Lung microvascular endothelial cell (primary cell): Measurements from ENCODE around the gene DOC2A. TPM values are rescaled to one million over a fixed set of nuclear protein-coding genes. Genes with fewer than 3 reads are reported as not detected.

ENCODE experiments used
- DNase-seq, 2 donors: peaks; one replicate each; pipeline versions ENCODE4 v3.0.0 to v3.0.0-alpha.2; 2010; ENCODE audit warnings: low read depth in 2 of 2
- total RNA-seq: library from RNA; depleted of rRNA; stranded (reverse); fragments of >200 nt; gene quantifications from 2 replicates; pipeline ENCODE4 v1.2.1, GENCODE V29; 2014

The DOC2A gene
- total RNA-seq, 1 donor from 2014 or later, result 0.20 TPM

DNA sequence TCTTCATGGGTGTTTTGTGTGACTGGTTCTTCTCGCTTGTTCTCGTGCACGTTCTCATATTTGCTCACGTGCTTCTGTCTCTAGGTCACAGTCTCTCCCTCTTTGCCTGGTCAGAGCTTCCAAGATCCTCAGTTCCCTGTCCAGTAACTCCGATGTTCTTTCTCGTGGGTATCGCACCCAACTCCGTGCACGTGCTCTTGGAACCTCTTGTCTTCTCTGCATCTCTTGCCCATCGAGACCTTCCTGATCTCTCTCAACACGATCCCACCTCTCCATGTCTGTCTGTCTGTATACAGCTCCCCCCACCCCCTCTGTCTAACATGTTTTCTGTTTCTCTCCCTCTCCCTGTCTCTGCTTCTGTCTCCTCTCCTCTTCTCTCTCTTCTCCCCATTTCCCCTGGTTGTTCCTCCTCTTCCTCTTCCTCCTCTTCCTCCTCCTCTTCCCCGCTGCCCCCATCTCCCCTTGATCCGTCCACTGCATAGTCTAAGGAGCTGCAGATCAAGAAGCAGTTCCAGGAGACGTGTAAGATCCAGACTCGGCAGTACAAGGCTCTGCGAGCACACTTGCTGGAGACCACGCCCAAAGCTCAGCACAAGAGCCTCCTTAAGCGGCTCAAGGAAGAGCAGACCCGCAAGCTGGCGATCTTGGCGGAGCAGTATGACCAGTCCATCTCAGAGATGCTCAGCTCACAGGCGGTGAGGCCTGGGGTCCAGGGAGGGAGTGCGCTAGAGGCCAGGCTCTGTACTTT is 21.5 kb downstream of the DOC2A start:
- no peak for DNase-seq

DNA sequence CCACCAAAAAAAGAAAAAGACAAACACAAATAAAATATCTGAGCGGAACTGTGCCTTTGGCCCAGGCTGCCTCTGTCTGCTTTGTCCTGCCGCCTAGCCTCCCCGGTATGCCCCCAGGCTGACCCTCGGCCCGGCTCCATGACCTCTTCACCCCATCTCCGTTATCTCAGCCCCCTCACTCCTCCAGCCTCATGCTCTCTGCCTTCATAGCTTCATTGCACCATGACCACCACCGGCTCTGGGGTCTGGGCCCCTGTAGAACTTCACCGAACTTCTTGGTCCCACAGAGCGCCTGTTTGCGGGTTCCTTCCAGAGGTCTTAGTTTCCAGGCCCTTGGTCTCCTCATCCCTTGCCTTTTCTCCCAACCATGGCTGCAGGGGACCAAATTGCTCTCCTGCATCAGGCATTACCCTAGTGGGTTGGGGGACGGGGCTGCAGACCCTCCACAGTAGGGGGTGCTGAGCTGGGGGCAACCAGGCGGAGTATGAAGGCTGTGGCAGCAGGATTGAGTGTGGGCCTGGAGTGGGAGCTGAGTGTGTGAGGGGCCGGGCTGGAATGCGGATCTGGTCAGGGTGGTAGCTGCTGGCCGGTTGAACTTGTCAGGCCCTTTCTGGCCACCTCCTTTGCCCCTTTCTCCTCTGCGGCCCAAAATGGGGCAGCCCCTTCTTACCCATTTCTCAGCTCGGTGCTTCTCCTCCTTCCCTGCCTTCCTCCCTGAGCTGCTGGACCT is 22.3 kb downstream of the DOC2A start:
- DNase-seq, result no peak

GRCh38 chr16:29987371-29988085 is 23.3 kb downstream of the DOC2A start:
- DNase-seq, result no peak

DNA sequence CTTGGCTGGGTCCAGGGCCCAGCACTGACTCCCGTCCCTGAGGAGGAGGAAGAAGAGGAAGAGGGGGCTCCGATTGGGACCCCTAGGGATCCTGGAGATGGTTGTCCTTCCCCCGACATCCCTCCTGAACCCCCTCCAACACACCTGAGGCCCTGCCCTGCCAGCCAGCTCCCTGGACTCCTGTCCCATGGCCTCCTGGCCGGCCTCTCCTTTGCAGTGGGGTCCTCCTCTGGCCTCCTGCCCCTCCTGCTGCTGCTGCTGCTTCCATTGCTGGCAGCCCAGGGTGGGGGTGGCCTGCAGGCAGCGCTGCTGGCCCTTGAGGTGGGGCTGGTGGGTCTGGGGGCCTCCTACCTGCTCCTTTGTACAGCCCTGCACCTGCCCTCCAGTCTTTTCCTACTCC is 23.9 kb downstream of the DOC2A start:
- no peak for DNase-seq

DNA sequence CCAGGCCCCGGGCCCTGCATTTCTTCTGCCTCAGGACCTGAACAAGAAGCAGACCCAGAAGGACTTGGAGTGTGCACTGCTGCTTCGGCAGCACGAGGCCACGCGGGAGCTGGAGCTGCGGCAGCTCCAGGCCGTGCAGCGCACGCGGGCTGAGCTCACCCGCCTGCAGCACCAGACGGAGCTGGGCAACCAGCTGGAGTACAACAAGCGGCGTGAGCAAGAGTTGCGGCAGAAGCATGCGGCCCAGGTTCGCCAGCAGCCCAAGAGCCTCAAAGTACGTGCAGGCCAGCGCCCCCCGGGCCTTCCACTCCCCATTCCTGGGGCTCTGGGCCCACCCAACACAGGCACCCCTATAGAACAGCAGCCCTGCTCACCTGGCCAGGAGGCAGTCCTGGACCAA is 24.6 kb downstream of the DOC2A start:
- no peak for DNase-seq

DNA sequence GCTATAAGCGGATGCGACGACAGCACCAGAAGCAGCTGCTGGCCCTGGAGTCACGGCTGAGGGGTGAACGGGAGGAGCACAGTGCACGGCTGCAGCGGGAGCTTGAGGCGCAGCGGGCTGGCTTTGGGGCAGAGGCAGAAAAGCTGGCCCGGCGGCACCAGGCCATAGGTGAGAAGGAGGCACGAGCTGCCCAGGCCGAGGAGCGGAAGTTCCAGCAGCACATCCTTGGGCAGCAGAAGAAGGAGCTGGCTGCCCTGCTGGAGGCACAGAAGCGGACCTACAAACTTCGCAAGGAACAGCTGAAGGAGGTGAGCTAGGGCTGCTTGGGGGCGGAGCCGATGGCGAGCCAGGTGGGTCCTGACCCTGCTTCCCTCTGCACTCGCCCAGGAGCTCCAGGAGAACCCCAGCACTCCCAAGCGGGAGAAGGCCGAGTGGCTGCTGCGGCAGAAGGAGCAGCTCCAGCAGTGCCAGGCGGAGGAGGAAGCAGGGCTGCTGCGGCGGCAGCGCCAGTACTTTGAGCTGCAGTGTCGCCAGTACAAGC is 25.5 kb downstream of the DOC2A start:
- DNase-seq, result no peak

DNA sequence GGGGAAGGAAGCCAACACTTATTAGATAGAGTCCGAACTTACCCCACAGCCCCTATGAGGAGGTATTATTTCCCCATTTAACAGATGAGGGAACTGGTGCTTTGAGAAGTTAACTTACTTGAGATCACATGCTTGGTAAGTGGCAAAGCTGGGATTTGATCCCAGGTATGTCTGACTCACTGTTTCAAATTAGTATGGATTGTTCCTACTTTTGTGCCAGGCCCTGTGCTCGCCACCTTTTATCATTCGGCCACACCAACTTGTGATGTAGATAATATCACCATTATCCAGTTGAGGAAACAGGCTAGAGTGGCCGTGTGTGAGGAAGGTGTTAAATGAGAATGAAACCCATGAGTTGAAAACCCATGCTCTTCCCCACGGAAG is 26.1 kb downstream of the DOC2A start:
- no peak for DNase-seq

GRCh38 chr16:29984137-29984763 is 26.6 kb downstream of the DOC2A start:
- no peak for DNase-seq

- no peak for DNase-seq
Observed at GRCh38 chr16:29983420-29984136, 27.2 kb downstream of the DOC2A start.

DNA sequence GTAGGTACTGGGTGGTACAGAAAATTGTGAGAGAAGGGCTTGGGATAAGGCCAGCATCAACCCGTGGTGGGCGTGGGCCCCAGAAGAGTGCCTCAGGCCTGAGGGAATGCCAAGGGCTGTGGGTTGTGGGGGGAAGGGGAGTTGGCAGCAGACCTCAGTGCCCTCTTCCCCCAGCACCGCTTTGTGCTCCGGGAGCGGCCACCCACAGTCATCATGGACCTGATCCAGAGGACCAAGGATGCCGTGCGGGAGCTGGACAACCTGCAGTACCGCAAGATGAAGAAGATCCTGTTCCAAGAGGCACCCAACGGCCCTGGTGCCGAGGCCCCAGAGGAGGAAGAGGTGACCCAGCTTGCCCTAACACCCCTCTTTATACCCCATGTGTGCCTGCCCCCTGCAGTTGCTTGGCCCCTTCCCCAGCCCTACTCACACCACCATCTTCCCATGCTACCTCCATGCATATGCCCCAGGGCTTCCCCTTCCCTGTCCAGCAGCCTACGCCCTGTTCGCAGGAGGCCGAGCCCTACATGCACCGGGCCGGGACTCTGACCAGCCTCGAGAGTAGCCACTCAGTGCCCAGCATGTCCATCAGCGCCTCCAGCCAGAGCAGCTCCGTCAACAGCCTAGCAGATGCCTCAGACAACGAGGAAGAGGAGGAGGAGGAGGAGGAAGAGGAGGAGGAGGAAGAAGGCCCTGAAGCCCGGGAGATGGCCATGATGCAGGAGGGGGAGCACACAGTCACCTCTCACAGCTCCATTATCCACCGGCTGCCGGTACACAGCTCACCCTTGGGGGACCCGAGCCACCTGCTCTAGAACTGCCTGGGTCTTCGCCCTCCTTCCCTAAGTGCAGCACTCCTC is 28.0 kb downstream of the DOC2A start:
- no peak for DNase-seq

DNA sequence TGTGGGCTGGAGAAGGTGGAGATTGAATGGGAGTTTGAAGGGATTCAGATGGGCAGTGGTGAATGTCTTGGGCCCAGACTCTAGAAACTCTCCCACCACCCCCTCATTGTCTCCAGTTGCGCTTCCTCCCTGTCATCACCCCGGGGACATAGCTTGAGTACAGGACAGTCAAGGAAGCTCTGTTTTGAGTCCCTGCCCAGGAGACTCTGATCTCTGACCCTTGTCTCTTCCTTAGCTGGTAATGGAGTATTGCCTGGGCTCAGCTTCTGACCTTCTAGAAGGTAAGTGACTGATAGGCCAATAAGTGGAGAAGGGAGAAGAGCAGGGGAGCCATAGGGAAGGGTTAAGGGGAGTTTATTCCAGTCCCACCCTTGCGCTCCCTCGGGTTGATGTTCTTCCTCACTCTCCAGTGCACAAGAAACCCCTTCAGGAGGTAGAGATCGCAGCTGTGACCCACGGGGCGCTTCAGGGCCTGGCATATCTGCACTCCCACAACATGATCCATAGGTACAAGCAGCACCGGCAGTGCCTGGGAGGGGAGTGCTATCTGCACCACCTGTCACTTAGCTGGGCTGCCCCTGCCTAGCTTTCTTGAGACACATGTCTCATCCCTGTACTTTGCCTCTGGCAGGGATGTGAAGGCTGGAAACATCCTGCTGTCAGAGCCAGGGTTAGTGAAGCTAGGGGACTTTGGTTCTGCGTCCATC is 32.1 kb downstream of the DOC2A start:
- no peak for DNase-seq

DNA sequence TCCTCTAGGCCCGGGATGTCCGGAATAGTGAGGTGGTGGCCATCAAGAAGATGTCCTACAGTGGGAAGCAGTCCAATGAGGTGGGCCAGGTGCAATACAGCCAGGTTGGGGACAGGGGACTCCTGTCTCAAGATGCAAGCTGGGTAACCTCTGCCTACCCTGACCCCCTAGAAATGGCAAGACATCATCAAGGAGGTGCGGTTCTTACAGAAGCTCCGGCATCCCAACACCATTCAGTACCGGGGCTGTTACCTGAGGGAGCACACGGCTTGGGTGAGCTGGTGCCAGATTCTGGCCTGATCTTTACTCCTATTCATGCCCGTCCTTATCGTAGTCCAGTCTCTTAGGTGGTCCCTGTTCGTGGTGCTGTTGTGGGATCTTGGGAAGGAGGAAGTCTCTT is 32.7 kb downstream of the DOC2A start:
- no peak for DNase-seq

DNA sequence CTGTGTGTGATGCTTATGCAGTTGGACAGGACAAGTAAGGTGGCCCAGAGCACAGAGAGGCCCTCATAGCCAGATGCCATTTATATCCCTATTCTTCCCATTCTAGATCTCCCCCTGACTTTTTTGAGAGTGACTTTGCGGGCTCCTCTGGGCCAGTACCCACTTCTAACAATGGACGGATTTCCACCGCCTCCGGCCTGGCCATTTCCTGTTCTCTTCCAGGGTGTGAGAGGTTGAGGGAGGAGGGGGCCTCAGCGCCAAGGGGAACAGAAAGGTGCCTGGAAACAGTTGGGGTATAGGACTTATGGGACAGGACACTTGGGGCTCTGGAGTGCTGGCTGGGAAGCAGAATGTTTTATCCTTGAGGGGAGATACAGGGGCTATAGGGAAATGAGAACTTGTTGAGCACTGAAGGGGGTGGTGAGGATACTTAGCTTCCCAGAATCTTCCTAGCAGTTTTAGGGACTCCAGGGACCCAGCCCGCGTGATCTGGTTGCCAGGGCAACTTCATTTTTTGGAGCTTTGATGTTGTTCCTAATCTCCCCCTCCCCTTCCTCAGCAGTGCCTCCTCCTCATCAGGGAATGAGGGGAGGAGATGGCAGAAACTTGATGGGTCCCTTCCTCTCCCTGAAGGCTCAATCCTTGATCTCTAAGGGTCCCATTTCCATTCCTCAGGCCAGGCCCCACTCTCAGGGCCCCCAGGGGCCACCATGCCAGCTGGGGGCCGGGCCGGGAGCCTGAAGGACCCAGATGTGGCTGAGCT is 33.6 kb downstream of the DOC2A start:
- DNase-seq, result peak; percentile 62 to 74

DNA sequence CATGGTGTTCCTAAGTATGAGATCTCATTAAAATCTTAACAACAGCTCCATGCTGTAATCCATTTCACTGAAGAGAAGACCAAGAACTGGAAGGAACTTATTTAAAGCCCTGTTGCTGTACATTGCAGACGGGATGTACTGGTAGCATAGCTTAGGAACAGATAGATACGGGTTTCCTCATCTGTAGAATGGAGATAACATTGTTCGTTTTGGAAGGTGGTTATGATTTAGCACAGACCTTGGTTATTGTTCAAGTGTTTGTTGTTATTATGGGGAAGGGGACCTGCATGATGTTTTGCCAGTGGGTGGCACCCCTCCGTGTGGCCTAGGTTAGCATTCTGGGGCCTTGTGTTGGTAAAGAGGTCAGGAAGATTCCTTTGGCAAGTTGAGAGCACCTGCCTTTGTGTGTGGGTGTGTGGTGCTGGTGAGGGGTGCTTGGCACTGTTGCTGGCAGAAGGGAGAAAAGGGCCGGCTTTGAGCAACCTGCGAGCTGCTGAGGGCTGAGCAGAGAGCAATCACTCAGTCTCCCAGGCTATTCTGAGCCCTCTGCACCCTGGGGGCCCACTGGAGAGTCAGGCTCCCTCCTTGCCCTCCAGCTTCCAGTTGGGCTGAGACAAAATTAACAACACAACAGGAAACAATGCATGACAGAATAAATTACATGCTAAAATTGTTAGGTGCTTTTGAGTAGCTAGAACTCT is 34.9 kb downstream of the DOC2A start:
- peak in 1 of 2 donors; percentile 53 for DNase-seq

- no peak for DNase-seq
Observed at GRCh38 chr16:29975134-29975538, 35.7 kb downstream of the DOC2A start.

GRCh38 chr16:29974291-29975133 is 36.3 kb downstream of the DOC2A start:
- peak; percentile 84 to 89 for DNase-seq
